Parathyroid adenoma (tissue), 2 donors: ENCODE results near the gene ANKRD36C.
"Not testable (repeated sequence)": the region's sequence is repeated elsewhere in the genome, so short reads cannot be mapped to it uniquely, and the experiment has no call there.

Source experiments
- H2AFZ ChIP-seq: fragments of 300-600 bp; sonication (generic); one replicate; pipeline ENCODE4 v1.7.0; 2017; ENCODE audit warnings: antibody characterized with exemption, mild to moderate bottlenecking
- H3K27ac ChIP-seq: fragments of 300-600 bp; sonication (generic); one replicate; pipeline ENCODE4 v1.7.0; 2017
- H3K27me3 ChIP-seq: fragments of 300-600 bp; sonication (generic); one replicate; pipeline ENCODE4 v1.7.0; 2017; ENCODE audit warnings: low read length; ENCODE audit not compliant: control insufficient read depth, insufficient read depth
- H3K36me3 ChIP-seq: fragments of 300-600 bp; sonication (generic); one replicate; pipeline ENCODE4 v1.7.0; 2017; ENCODE audit warnings: low read length; ENCODE audit not compliant: control insufficient read depth, insufficient read depth
- H3K4me1 ChIP-seq: fragments of 300-600 bp; sonication (generic); one replicate; pipeline ENCODE4 v1.7.0; 2017; ENCODE audit warnings: control low read depth
- H3K4me2 ChIP-seq: fragments of 300-600 bp; sonication (generic); one replicate; pipeline ENCODE4 v1.7.0; 2017; ENCODE audit warnings: low read length
- H3K4me3 ChIP-seq: fragments of 300-600 bp; sonication (generic); one replicate; pipeline ENCODE4 v1.7.0; 2017; ENCODE audit warnings: low read depth, low read length
- H3K79me2 ChIP-seq: fragments of 300-600 bp; sonication (generic); one replicate; pipeline ENCODE4 v1.7.0; 2017; ENCODE audit warnings: control low read depth
- H3K9ac ChIP-seq: fragments of 300-600 bp; sonication (generic); one replicate; pipeline ENCODE4 v1.7.0; 2017; ENCODE audit warnings: mild to moderate bottlenecking
- H3K9me3 ChIP-seq: fragments of 300-600 bp; sonication (generic); one replicate; pipeline ENCODE4 v1.7.0; 2017; ENCODE audit warnings: low read length; ENCODE audit not compliant: control insufficient read depth
- donor health status: primary hyperparathyroidism.

Gene ANKRD36C

GRCh38 chr2:95793970-95794369, 197.7 kb downstream of the ANKRD36C start:
- H3K4me1 ChIP-seq, H3K36me3 ChIP-seq, H3K27me3 ChIP-seq, H3K9ac ChIP-seq, H3K79me2 ChIP-seq, H3K4me3 ChIP-seq, H3K9me3 ChIP-seq, H2AFZ ChIP-seq, H3K27ac ChIP-seq, H3K4me2 ChIP-seq: not testable (repeated sequence)

GRCh38 chr2:95790180-95790579, 201.4 kb downstream of the ANKRD36C start:
- not testable (repeated sequence) for H3K36me3 ChIP-seq, H3K27ac ChIP-seq, H3K4me2 ChIP-seq, H3K9me3 ChIP-seq, H3K79me2 ChIP-seq, H3K4me1 ChIP-seq, H2AFZ ChIP-seq, H3K27me3 ChIP-seq, H3K9ac ChIP-seq, H3K4me3 ChIP-seq

- H3K36me3 ChIP-seq, H3K27ac ChIP-seq, H3K9me3 ChIP-seq, H3K27me3 ChIP-seq, H3K4me3 ChIP-seq, H2AFZ ChIP-seq, H3K9ac ChIP-seq, H3K4me1 ChIP-seq, H3K4me2 ChIP-seq, H3K79me2 ChIP-seq: not testable (repeated sequence)
Measured at GRCh38 chr2:95789385-95789784, 202.2 kb downstream of the ANKRD36C start.

- H3K79me2 ChIP-seq, H3K27ac ChIP-seq: not testable (repeated sequence)
Measured at GRCh38 chr2:95788642-95789041, 203.0 kb downstream of the ANKRD36C start.

More at GRCh38 chr2:95788642-95789041, 203.0 kb downstream of the ANKRD36C start:
- H3K4me3 ChIP-seq, H3K9me3 ChIP-seq, H3K4me2 ChIP-seq, H2AFZ ChIP-seq, H3K36me3 ChIP-seq, H3K27me3 ChIP-seq, H3K4me1 ChIP-seq, H3K9ac ChIP-seq: not testable (repeated sequence)
